ES-I3 (cell line): ENCODE results near the gene BTG1.

Experiments used
- H3K36me3 ChIP-seq: 2 replicates; pipeline ENCODE4 v1.6.1; 2013; ENCODE audit warnings: mild to moderate bottlenecking, low read length, control low read depth, moderate library complexity; ENCODE audit not compliant: insufficient read depth
- H3K4me1 ChIP-seq: 2 replicates; pipeline ENCODE4 v1.6.1; 2013; ENCODE audit warnings: mild to moderate bottlenecking, control low read depth, low read length; ENCODE audit not compliant: insufficient read depth
- H3K9ac ChIP-seq: 2 replicates; pipeline ENCODE4 v1.6.1; 2013; ENCODE audit warnings: low read depth, mild to moderate bottlenecking, low read length, moderate library complexity
- H3K9me3 ChIP-seq: 2 replicates; pipeline ENCODE4 v1.6.1; 2013; ENCODE audit warnings: mild to moderate bottlenecking, low read length, moderate library complexity; ENCODE audit not compliant: control insufficient read depth, insufficient read depth

Gene BTG1

GRCh38 chr12:92145731-92146496 lies at the start of gene BTG1:
TSS of gene BTG1 (minus strand) at chr12:92145846. CDS start at chr12:92145535, 311 bp downstream.
- H3K4me1 ChIP-seq, result peaks cover 24% of the 10 kb centered on the region; the same call in 1 of the 2 replicates
- no peaks in the 10 kb centered on the region for H3K9me3 ChIP-seq
- H3K36me3 ChIP-seq, result 0 out of 2 replicates have a peak, but pooled peaks cover 3% of the 10 kb centered on the region
- H3K9ac ChIP-seq, result peak within 1 kb of the TSS; percentile 91

DNA sequence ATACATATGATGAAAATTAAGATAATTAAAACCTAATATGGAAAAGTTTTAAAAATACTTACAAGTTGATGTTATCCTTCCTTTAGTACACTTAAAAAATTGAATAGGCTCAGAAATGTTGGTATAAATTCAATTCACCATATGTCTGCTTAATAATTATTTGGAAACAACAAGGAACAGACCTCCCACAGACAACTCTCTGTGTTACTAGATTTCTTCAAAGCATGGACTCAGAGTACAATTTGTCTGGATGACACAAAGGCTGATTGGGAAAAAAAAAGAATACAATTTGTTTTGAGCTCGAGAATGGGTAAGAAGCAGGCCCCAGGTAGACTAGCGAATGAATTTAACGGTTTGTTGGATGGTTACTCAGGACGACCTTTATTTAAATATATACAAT lies 48.9 kb upstream of the BTG1 start:
- Histone ChIP-seq H3K36me3 (no peaks in the 10 kb centered on the region), H3K4me1 (0 out of 2 replicates have a peak, but pooled peaks cover 2% of the 10 kb centered on the region), H3K9ac (no peak overlapping the region), H3K9me3 (no peaks in the 10 kb centered on the region)

GRCh38 chr12:92193846-92194245 lies 48.2 kb upstream of the BTG1 start:
- Histone ChIP-seq H3K4me1 (0 out of 2 replicates have a peak, but pooled peaks cover 2% of the 10 kb centered on the region), H3K9me3 (no peaks in the 10 kb centered on the region), H3K9ac (no peak overlapping the region), H3K36me3 (no peaks in the 10 kb centered on the region)

- Histone ChIP-seq H3K9me3 (no peaks in the 10 kb centered on the region), H3K4me1 (0 out of 2 replicates have a peak, but pooled peaks cover 2% of the 10 kb centered on the region), H3K9ac (no peak overlapping the region), H3K36me3 (no peaks in the 10 kb centered on the region)
Observed at GRCh38 chr12:92193063-92193462, 47.4 kb upstream of the BTG1 start.

DNA sequence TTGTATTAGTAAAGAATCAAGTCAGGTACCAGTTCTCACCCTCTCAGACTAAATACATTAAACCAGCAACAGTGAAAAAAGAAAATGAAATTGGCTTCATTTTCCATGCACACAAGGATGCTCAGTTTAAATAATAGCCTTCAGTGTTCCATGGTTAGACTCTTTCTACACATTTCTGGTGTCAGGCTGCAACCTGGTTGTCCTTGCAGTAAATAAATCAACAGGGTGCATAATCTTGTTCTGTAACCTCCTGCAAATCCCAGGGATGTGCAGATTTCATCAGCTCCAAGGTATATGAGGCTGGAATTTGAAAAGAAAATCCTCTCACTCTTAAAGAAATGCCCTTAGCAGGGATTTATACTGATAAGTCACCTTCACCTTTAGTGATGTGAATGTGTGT lies 46.7 kb upstream of the BTG1 start:
- 0 out of 2 replicates have a peak, but pooled peaks cover 2% of the 10 kb centered on the region for H3K4me1 ChIP-seq
- no peak overlapping the region for H3K9ac ChIP-seq
- no peaks in the 10 kb centered on the region for H3K9me3 ChIP-seq
- H3K36me3 ChIP-seq, result no peaks in the 10 kb centered on the region

GRCh38 chr12:92191061-92191460 lies 45.4 kb upstream of the BTG1 start:
- H3K36me3 ChIP-seq, result no peaks in the 10 kb centered on the region
- 0 out of 2 replicates have a peak, but pooled peaks cover 2% of the 10 kb centered on the region for H3K4me1 ChIP-seq
- H3K9ac ChIP-seq, result no peak overlapping the region
- H3K9me3 ChIP-seq, result no peaks in the 10 kb centered on the region

- Histone ChIP-seq H3K36me3 (no peaks in the 10 kb centered on the region), H3K4me1 (no peaks in the 10 kb centered on the region), H3K9me3 (peaks cover 4% of the 10 kb centered on the region; the same call in 1 of the 2 replicates), H3K9ac (no peak overlapping the region)
Observed at GRCh38 chr12:92188517-92189188, 43.0 kb upstream of the BTG1 start.

GRCh38 chr12:92186038-92186470 lies 40.4 kb upstream of the BTG1 start:
- H3K36me3 ChIP-seq, result no peaks in the 10 kb centered on the region
- no peaks in the 10 kb centered on the region for H3K4me1 ChIP-seq
- H3K9ac ChIP-seq, result no peak overlapping the region

GRCh38 chr12:92185052-92185451 lies 39.4 kb upstream of the BTG1 start:
- no peaks in the 10 kb centered on the region for H3K4me1 ChIP-seq
- H3K36me3 ChIP-seq, result no peaks in the 10 kb centered on the region
- peaks cover 6% of the 10 kb centered on the region; the same call in 1 of the 2 replicates for H3K9me3 ChIP-seq
- H3K9ac ChIP-seq, result no peak overlapping the region

More at GRCh38 chr12:92186038-92186470, 40.4 kb upstream of the BTG1 start:
- peaks cover 6% of the 10 kb centered on the region; the same call in 1 of the 2 replicates for H3K9me3 ChIP-seq

DNA sequence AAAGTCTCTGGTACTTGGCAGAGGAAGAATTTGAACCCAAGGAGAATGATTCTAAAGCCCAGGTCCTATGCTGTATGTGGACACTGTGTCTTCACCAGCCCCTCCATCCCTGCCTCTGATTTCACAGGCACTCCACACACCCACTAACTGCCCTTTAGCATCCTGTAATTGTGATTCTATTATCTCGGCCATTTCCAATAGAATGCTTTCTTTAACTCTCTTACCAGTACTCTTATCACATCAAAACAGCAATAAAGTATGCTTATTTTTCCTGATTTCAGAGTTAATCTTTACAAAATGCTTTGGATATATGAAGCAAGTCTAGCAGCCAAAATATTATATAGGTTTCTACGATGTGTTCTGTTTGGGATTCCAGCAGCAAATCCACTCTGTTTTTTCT lies 37.9 kb upstream of the BTG1 start:
- Histone ChIP-seq H3K9ac (no peak overlapping the region), H3K36me3 (no peaks in the 10 kb centered on the region), H3K4me1 (no peaks in the 10 kb centered on the region), H3K9me3 (peaks cover 6% of the 10 kb centered on the region; the same call in 1 of the 2 replicates)

DNA sequence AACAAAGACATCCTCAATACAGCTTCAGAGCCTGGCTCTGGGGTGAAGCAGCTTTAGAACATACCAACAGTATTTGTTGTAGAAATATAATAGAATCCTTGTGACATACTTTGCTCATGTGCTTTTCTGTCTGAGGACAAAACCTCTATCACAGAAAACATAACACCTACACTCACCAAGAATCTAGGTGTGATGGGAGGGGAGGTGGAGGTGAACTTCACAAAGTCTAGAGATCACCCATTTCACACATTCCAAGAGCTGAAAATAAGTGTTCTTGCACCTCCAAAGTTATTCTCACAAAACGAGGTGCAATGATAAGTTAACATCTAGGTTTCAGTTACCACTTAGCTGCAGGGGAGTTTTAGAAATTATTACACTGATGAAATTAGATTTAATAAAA lies 32.7 kb upstream of the BTG1 start:
- Histone ChIP-seq H3K4me1 (peaks cover 10% of the 10 kb centered on the region), H3K9me3 (peaks cover 2% of the 10 kb centered on the region; the same call in 1 of the 2 replicates), H3K9ac (no peak overlapping the region), H3K36me3 (no peaks in the 10 kb centered on the region)

DNA sequence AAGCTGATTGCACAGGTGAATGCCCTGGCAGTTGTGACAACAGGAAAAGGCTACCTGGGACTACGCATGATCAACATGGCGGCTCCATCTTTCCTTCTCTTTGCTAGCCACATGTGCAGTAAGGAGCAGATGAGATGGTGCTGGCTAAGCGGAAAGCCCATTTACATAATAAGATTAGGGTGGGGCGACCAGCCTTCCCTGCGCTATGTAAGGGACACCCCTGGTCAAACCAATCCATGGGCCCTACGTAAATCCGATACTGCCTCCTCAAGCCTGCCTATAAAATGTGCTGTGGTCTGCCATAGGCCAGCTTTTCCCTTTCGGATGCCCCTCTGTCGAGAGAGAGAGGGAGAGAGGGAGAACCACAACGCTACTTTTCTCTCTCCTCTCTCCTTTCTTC lies 31.0 kb upstream of the BTG1 start:
- H3K36me3 ChIP-seq, result no peaks in the 10 kb centered on the region
- peaks cover 10% of the 10 kb centered on the region for H3K4me1 ChIP-seq
- H3K9ac ChIP-seq, result no peak overlapping the region
- no peaks in the 10 kb centered on the region for H3K9me3 ChIP-seq

- Histone ChIP-seq H3K36me3 (no peaks in the 10 kb centered on the region), H3K4me1 (peaks cover 10% of the 10 kb centered on the region), H3K9ac (no peak overlapping the region), H3K9me3 (no peaks in the 10 kb centered on the region)
Observed at GRCh38 chr12:92175961-92176360, 30.3 kb upstream of the BTG1 start.

DNA sequence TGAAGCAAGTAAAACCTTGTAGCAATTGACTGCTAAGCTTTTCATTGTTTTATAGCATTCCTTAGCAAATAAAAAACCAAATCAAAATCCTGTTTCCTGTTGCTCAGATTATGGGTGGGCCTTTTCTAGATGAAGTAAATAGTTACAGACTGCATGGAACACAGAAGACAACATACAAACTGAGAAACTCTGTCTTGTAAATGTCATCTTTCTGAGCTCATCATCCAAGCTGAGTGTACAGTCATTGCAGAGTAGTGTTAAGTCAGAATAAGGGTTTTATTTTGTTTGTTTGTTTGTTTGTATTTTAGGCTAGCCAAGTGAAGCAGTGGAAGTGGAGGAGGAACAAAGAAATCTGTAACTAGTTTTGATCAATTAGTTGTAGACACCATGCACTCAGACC lies 24.4 kb upstream of the BTG1 start:
- Histone ChIP-seq H3K36me3 (no peaks in the 10 kb centered on the region), H3K4me1 (no peaks in the 10 kb centered on the region), H3K9ac (no peak overlapping the region), H3K9me3 (no peaks in the 10 kb centered on the region)

- no peaks in the 10 kb centered on the region for H3K4me1 ChIP-seq
- H3K9me3 ChIP-seq, result no peaks in the 10 kb centered on the region
- no peaks in the 10 kb centered on the region; the same call in 1 of the 2 replicates for H3K36me3 ChIP-seq
- no peak overlapping the region for H3K9ac ChIP-seq
Observed at GRCh38 chr12:92167075-92167474, 21.4 kb upstream of the BTG1 start.
